ENCODE data around the gene ASNSD1.

DNA sequence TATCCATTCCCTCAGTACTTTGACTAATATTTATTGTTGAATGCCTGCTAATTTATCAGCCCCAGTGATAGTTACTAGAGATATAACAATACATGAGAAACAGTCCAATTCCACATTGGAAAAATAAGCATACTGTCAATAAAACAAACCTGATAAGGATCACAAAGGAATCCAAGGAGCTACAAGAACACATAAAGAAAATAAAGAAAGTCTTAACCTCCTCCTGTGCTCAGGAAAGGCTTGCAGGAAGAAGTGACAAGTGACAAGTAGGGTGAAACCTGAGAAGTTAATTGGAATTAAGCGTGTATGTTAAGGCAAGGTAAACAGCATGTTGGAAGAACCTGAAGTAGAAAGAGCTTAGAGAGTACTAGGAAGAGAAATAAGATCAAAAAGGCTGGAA lies 20.3 kb upstream of the ASNSD1 start:
- TF ChIP-seq EZH2phosphoT487 (IDR thresholded peaks at IDR 0.05; ENCODE audit: unreplicated experiment) (no peak), EZH2 (IDR thresholded peaks at IDR 0.05; ENCODE audit: low read depth, unreplicated experiment) (no peak), CTCF (conservative IDR thresholded peaks at IDR 0.05; ENCODE audit: low read depth in 2 of 2) (no peak)

All from GM23338 (cell line).